HCT116 (cell line): ENCODE measurements around the gene AKAP13.
"Not testable (repeated sequence)": the region's sequence is repeated elsewhere in the genome, so short reads cannot be mapped to it uniquely, and the experiment has no call there.

Experiments
- CTCF ChIP-seq, 3 experiments: fragments of 200-600 bp in 1 of 3; sonication (generic) in 1 of 3; IDR thresholded peaks in 2 of 3; conservative IDR thresholded peaks in 1 of 3; 2 replicates each; pipeline ENCODE4 v1.5.1; 2012 to 2017; ENCODE audit warnings: low read depth in 2 of 3, low read length in 2 of 3, antibody characterized with exemption in 1 of 3, borderline replicate concordance in 1 of 3, control low read depth in 1 of 3, mild to moderate bottlenecking in 1 of 3, mixed read lengths in 1 of 3, mixed run types in 1 of 3, moderate library complexity in 1 of 3; ENCODE audit not compliant: insufficient read depth in 1 of 3
- ELF1 ChIP-seq: IDR thresholded peaks from 2 replicates; pipeline ENCODE4 v1.6.1; 2012; ENCODE audit warnings: low read depth, borderline replicate concordance
- FOSL1 ChIP-seq: IDR thresholded peaks from 2 replicates; pipeline ENCODE4 v1.6.1; 2012; ENCODE audit warnings: low read depth
- JUND ChIP-seq: IDR thresholded peaks from 2 replicates; pipeline ENCODE4 v1.6.1; 2012
- POLR2A ChIP-seq: IDR thresholded peaks from 2 replicates; pipeline ENCODE4 v1.7.0; 2011; ENCODE audit warnings: borderline replicate concordance; ENCODE audit not compliant: insufficient read depth, insufficient read length; ENCODE audit errors: extremely low read depth
- POLR2AphosphoS5 ChIP-seq: IDR thresholded peaks from 2 replicates; pipeline ENCODE4 v1.6.1; 2011; ENCODE audit warnings: mild to moderate bottlenecking, low read depth, low read length, moderate library complexity
- REST ChIP-seq: IDR thresholded peaks from 2 replicates; pipeline ENCODE4 v1.6.1; 2012; ENCODE audit warnings: low read depth
- SIN3A ChIP-seq: IDR thresholded peaks from 2 replicates; pipeline ENCODE4 v1.6.1; 2012; ENCODE audit warnings: low read depth

- not testable (repeated sequence) for TF ChIP-seq CTCF (IDR thresholded peaks at IDR 0.05 in 2 of 3, conservative IDR thresholded peaks at IDR 0.05 in 1 of 3; ENCODE audit: borderline replicate concordance in 1 of 3, insufficient read depth in 1 of 3, low read depth in 2 of 3, low read length in 2 of 3); REST; JUND; POLR2A; ELF1; FOSL1; SIN3A; POLR2AphosphoS5
Measured at GRCh38 chr15:85441854-85442253, 61.5 kb downstream of the AKAP13 start.
